ENCODE results near the gene CRHR1.

GRCh38 chr17:45857977-45858708 lies 74.0 kb downstream of the CRHR1 start:
- TF ChIP-seq POLR2A (IDR thresholded peaks at IDR 0.05) (no peak), CTCF (IDR thresholded peaks at IDR 0.05) (no peak)

Measured in body of pancreas (tissue), 4 donors.